ENCODE measurements around the gene CLIC4. TPM values are rescaled to one million over a fixed set of nuclear protein-coding genes. Genes with fewer than 3 reads are reported as not detected.
A peak's percentile ranks its signal among the peaks of the same experiment; 100 is the strongest.
"Not testable (repeated sequence)": the region's sequence is repeated elsewhere in the genome, so short reads cannot be mapped to it uniquely, and the experiment has no call there.

Gene CLIC4
- polyA plus RNA-seq, 3 donors = 184 to 211 (median 185) TPM

DNA sequence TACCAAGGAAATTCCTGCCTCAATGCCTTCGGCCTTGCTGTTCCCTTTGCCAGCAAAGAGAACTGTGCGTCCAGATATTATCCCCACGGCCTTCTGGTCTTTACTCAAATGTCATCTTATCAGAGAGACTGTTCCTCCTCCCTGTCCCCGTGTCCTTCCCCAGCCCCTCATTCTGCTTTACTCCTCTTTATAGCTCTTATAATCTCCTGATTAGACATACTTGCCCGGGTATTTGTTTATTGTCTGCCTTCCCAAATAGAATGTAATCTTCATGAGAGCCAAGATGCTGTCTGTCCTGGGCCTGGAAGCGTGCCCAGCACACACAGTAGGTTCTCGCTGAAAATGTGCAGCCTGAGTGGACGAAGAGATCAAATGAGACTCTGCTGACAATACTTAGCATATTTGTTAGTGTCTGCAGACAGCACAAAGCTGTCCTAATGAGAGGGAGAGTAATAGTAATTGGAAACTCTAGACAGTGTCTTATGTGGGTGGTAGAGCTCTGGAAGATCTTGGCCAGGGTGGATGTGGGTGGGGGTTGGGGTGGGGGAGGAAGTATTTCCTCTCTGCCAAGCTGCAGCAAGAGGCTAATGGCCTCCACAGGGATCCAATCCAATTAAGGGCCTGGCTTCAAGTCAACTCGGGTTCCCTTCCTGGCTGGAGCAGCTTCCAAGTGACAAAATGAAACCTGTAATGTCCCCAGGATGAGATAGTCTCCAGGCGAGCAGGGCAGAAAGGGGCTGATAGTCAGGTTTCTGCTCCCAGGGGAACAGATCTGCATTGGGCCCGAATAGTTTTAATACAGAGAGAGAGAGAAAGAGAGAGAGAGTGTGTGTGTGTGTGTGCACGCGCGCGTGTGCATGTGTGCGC is 9.5 kb upstream of the CLIC4 start:
- DNase-seq (ENCODE audit: extremely low read depth in 1 of 11, low read depth in 9 of 11, low spot score in 4 of 11) = peak in 1 of 11 donors; percentile 28

DNA sequence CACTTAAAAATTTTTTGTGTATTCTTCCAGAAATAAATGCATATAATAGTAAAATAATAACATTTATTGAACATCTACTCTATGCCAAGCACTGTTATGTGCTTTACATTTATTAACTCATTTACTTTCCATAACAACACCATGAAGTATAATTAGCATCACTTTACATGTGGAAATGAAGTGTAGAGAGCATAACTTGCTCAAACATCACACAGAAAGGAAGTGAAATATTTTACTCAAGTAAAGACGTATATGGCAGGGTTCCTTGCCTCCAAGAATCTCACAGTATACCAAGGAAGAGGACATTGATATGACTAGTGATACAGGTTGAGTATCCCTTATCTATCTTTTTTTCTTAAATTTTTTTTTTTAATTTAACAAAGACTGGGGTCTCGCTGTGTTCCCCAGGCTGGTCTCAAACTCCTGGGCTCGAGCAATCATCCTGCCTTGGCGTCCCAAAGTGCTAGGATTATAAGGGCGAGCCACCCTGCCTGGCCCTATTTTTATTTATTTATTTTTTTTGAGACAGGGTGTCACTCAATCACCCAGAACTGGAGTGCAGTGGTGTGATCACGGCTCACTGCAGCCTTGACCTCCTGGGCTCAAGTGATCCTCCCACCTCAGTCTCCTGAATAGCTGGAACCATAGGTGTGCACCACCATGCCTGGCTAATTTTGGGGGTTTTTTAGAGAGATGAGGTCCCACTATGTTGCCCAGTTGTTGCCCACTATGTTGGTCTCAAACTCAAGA is 7.7 kb upstream of the CLIC4 start:
- DNase-seq (ENCODE audit: extremely low read depth in 1 of 11, low read depth in 9 of 11, low spot score in 4 of 11) = no peak

DNA sequence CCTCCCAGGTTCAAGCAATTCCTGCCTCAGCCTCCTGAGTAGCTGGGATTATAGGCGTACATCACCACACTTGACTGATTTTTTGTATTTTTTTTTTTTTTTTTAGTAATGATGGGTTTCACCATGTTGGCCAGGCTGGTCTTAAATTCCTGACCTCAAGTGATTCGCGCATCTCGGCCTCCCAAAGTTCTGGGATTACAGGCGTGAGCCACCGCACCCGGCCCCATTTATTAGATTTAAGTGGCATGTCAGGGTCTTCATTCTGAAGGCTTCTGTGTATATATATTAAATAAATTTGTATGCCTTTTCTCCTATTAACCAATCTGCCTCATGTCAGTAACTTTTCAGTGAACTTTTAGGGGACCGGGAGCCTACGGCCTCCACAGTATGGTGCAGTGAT is 6.0 kb upstream of the CLIC4 start:
- DNase-seq (ENCODE audit: extremely low read depth in 1 of 11, low read depth in 9 of 11, low spot score in 4 of 11) = no peak

DNA sequence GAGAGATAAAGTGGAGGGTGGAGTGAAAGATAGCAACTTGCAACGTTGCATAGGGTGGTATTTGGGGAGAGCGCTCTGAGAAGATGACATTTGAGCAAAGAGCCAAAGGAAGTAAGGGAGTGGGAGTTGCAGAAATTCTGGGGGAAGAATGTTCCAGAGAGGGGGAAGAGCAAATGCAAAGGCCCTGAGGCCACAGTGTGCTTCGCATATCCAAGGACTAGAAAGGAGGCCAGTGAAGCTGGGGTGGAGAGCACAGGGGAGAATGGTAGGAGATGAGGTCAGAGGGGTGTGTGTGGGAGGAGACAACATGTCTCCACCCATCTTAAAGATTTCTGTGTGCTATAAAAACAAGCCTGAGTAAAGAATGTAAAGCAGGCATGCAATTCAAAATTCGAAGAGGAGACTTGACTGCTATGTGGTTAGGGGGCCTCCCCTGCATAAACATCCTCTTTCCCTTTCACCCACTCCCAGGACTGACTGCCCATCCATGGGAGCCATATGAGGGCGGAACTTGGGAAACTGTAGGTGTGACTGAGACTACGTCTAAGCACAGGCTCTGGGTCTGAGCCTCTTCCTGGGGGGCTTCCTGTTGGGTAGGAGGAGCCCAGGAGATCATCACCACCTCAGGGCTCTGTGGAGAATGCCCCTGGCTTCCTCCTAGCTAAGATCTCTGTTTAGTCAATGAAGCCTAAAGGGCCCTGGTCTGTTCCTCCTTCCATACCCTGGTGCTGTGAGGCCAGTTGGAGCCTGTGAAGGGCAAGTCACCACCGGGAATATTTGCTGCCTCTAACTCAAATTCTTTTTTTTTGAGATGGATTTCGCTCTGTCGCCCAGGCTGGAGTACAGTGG is 2.9 kb upstream of the CLIC4 start:
- no peak for DNase-seq (ENCODE audit: extremely low read depth in 1 of 11, low read depth in 9 of 11, low spot score in 4 of 11)

DNA sequence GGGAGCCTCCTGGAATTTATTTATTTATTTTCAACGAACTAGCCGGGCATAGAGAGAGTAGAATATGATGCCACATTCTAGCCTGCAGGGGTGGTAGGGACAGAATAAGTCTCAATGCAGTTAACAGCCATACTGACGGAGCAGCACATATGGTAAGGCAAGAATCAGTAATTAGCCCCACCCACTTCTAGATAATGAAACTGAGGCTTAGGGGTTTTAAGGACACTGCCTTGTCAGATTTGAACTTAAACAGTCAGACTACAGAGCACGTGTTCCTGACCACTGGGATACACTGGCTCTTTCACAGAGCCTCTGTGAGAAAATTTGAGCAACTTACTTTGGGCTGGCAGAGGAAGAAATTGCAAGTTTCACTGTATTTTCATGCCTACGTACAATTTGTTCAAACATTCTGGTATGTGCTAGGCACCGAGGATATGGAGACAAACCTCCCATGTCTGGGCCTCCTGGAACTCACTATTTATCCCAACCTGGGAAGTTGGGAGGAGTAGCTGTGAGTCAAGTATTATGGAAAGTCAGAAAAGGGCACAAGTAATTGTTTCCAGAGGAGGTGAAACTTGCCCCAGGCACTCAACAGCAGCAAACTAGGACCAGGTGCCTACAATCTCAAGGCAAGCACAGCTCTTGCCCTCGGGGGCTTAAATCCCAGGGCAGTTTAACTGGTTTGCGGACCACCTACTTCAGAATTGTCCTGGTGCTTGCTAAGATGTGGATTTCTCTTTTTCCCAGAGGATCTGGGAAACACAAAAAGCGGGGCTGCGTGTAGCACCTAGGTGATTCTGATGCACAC is 1.6 kb upstream of the CLIC4 start:
- DNase-seq (ENCODE audit: extremely low read depth in 1 of 11, low read depth in 9 of 11, low spot score in 4 of 11) = no peak

DNA sequence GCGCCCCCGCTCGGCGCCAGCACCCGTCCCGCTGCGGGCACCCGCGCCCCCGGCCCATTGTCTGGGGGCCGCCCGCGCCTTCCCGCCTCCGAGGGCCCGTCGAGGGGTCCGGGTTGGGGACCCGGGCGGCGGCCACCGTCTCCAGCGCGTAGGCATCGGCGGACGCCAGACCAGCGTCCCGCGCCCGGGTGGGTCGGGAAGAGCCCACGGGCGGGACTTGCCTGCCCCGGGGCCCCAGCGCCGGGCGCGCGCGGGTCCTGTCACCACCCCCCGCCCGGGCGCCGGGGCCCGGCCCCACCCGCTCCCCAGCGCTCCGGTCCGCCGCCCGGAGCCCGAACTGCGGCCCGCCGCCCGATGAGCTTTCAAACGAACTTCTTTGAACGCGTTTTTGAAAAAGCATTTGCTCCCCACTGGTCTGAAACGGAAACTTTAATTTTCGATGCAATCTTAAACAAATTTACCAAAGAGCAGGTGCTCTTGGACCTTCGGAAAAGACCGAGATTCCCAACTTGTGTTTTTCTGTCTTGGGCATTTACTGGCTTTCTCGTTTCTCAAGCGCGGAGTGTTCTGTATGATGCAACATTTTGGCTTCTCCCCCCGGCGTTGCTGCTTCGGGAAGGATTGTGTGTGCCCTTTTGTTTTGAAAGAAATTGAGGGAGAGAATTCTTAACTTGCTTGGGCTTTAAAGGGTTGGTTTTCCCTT is 615 bp downstream of the CLIC4 start:
- DNase-seq (ENCODE audit: extremely low read depth in 1 of 11, low read depth in 9 of 11, low spot score in 4 of 11) = no peak

DNA sequence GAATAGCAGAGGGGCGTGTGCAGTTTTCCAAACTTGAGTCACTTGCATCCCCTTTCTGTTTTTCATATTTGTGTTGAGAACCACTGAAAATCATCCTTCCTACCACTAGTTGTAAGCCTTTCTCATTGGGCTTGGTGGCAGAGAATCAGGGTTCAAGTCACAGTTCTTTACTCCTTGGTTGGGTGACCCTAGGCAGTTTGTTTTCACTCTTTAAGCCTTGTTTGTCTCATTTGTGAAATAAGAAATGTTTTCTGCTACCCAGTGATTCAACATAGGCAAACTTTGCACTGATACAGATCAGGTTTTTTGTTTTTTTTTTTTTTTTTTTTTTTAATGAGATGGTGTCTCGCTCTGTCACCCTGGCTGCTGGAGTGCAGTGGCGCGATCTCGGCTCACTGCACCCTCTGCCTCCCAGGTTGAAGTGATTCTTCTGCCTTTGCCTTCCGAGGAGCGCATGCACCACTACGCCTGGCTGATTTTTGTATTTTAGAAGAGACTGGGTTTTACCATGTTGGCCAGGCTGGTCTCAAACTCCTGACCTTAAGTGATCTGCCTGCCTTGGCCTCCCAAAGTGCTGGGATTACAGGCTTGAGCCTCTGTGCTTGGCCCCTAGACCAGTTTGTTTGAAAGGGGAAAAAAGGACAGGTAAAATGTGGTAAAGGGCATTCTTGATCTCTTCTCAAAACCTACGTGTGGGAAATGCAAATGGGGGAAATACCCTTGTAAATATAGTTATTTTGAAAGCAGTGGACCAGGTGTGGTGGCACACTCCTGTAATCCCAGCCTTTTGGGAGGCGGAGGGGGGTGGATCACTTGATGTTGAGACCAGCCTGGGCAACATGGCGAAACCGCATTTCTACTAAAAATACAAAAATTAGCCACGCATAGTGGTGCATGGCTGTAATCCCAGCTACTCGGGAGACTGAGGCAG is 3.2 kb downstream of the CLIC4 start:
- DNase-seq (ENCODE audit: extremely low read depth in 1 of 11, low read depth in 9 of 11, low spot score in 4 of 11) = no peak

DNA sequence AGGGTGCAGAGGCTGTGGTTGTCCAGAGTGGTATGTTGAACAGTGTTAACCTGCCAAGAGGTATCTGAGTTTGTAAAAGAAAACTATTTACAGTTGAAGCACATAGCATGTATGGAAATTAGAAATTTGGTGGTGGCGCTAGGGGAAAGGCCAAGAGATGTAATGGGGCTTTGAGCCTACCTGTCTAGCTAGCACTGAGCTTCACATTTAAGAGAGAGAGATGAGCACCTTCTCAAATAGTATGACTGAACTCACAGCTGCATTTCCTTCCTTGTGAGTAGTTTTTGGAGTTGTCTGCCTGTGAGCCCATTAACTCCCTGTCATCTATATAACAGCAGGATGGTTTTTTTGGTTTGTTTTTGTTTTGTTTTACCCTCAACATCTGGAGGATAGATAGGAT is 4.0 kb downstream of the CLIC4 start:
- DNase-seq (ENCODE audit: extremely low read depth in 1 of 11, low read depth in 9 of 11, low spot score in 4 of 11) = no peak

DNA sequence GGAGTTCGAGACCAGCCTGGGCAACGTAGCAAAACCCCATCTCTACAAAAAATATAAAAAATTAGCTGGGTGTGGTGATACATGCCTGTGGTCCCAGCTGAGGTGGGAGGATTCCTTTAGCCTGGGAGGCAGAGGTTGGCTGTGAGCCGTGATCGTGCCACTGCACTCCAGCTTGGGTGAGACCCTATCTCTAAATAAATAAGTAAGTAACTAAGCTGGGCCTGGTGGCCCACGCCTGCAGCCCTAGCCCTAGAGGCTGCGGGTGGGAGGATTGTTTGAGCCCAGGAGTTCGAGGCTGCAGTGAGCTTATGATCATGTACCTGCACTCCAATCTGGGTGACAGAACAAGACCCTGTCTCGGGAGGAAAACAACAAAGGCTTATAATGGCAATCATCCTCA is 4.6 kb downstream of the CLIC4 start:
- no peak for DNase-seq (ENCODE audit: extremely low read depth in 1 of 11, low read depth in 9 of 11, low spot score in 4 of 11)

DNA sequence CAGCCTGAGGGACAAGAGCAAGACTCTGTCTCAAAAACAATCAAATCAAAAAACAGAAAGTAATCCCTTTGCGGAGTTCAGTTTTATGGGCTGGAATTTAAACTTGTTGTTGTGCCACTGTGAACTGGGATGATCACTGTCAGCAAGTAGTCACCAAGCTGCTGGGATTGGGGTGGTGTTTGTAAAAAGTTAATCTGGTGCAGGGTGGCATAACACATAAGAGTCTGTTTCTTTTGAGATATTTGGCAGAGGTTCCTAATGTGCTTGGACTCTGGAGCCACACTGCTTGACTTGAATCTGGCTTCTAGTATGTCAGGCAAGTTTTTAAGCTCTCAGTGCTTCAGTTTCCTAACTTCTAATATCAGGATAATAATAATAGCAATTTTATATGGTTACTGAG is 6.6 kb downstream of the CLIC4 start:
- no peak for DNase-seq (ENCODE audit: extremely low read depth in 1 of 11, low read depth in 9 of 11, low spot score in 4 of 11)

DNA sequence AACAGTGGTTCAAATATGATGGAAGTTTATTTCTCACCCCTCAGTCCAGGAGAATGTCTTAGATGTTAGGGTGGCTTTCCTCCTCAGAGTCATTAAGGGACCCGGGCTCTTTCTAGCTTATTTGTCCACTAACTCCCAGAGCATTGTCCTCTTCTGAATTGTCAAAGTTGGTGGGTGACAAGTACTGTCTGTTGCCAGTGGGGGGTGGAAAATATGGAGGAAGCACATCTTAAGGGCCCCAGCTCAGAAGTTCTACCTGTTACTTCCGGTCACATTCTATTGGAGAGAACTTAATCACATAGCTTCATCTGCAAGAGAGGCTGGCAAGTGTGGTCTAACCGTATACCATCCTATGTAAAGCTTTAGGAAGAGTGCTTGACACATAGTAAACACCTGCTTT is 7.1 kb downstream of the CLIC4 start:
- DNase-seq (ENCODE audit: extremely low read depth in 1 of 11, low read depth in 9 of 11, low spot score in 4 of 11) = no peak

DNA sequence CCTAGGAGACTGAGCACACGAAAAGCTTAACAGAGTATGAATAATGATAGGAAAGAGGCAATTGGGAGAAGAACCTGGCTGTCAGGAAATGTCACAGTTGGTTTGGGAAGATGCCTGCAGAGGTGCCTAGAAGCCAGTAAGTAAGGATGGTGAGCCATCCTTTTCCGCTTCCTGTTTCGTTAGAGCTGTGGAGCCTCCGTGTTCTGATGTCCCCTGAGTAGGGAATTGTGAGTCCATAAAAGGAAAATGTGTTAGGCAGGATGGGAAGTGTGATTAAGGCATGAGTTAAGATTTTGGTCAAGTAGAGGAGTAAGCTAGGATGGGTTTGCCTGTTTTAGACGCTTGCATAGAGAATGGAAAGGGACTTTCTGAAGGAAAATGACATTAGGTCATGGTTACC is 9.0 kb downstream of the CLIC4 start:
- no peak for DNase-seq (ENCODE audit: extremely low read depth in 1 of 11, low read depth in 9 of 11, low spot score in 4 of 11)

DNA sequence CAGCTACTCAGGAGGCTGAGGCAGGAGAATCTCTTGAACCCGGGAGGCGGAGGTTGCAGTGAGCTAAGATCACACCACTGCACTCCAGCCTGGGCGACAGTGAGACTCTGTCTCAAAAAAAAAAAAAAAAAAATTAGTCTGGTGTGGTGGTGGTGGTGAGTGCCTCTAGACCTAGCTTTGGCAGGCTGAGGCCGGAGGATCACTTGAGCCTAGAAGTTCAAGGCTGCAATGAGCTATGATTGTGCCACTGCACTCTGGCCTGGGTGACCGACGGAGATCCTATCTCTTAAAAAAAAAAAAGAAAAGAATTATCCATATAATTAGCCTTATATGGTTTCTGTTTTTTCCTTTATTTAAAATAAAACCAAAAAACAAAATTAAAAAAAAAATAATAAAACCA is 10.1 kb downstream of the CLIC4 start:
- DNase-seq (ENCODE audit: extremely low read depth in 1 of 11, low read depth in 9 of 11, low spot score in 4 of 11) = not testable (repeated sequence)

DNA sequence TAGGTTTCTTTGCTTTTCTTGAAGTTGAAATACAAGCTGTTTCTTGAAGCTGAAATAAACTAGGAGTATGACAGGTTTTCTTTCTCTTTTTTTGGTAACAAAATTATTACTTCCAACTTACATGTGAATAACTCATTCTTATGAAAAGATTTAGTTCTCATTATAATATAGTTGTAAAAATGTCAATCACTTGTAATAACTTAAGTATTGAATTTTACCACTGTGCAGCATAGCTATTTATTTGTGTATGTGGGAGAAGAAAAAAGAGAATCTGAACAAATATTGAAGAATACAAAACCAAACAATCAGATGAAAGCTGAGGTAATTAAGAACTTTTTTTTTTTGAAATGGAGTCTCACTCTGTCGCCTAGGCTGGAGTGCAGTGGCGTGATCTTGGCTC is 11.1 kb downstream of the CLIC4 start:
- no peak for DNase-seq (ENCODE audit: extremely low read depth in 1 of 11, low read depth in 9 of 11, low spot score in 4 of 11)

DNA sequence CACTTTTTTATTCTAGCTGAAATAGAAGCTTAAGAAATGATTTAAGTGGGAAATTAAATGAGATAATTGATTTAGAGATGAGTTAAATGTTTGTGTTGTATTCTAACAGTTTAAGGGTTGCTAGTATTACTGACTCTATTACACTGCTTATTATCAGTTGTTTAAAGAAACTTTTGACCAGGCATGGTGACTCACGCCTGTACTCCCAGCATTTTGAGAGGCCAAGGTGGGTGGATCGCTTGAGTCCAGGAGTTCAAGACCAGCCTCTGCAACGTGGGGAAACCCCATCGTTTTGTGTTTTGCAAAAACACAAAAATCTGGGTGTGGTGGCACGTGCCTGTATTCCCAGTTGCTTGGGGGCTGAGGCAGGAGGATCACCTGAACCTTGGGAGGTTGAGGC is 14.2 kb downstream of the CLIC4 start:
- DNase-seq (ENCODE audit: extremely low read depth in 1 of 11, low read depth in 9 of 11, low spot score in 4 of 11) = no peak

DNA sequence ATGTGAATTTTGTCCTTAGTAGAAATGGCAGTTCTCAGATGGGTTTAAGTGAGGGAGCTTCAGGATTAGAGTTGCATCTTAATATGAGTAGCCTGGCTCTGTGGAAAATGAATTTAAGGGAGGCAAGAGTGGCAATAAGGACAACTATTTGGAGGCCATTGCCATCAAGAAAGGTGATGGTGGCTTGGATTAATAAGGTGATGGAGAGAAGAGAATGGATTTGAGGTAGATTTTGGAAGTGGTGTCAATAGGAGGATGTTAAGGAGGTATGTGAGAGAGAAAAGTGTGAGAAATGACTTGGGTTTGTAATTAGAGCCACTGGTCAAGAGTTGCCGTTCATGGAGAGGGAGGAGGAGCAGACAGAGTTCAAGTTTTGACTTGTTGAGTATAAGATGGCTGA is 16.3 kb downstream of the CLIC4 start:
- DNase-seq (ENCODE audit: extremely low read depth in 1 of 11, low read depth in 9 of 11, low spot score in 4 of 11) = no peak

DNA sequence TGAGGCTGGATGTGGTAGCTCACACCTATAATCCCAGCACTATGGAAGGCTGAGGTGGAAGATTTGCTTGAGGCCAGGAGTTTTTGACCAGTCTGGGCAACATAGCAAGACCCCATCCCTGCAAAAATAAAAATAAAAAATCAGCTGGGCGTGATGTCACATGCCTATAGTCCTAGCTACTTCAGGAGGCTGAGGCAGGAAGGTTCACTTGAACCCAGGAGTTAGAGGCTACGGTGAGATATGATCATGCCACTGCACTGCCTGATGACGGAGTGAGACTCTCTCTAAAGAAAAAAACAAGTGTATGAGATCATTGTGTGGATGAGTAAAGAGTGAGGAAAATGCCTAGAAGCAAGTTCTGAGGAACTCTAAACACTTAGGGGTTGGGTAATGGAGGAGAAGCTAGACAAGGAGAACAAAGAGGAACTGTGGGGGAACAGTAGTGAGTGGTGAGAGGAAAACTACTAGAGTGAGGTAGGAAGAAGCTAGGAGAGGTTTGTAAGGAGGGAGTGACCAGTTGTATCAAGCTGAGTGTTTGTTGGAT is 17.0 kb downstream of the CLIC4 start:
- DNase-seq (ENCODE audit: extremely low read depth in 1 of 11, low read depth in 9 of 11, low spot score in 4 of 11) = no peak
